GM12892 (cell line): Measurements from ENCODE around the gene PIGV.

Source experiments
- POLR2A ChIP-seq: IDR thresholded peaks from 2 replicates; pipeline ENCODE4 v1.6.1; 2011; ENCODE audit warnings: low read depth, low read length, control low read depth
- POLR2AphosphoS5 ChIP-seq: IDR thresholded peaks from 2 replicates; pipeline ENCODE4 v1.6.1; 2011; ENCODE audit warnings: low read depth, low read length, control low read depth

- no peak for TF ChIP-seq POLR2A
- no peak for TF ChIP-seq POLR2AphosphoS5
Observed at GRCh38 chr1:26828411-26828991, 40.8 kb downstream of the PIGV start.
